CD4-positive, alpha-beta T cell treated with Interleukin-6 at 100 ng/mL for 8 hours (primary cell): Measurements from ENCODE around the gene EHBP1.

Source experiments
- DNase-seq: peaks from one replicate; pipeline ENCODE4 v3.0.0-alpha.2; 2020; ENCODE audit warnings: mixed read lengths, low spot score

Gene EHBP1

DNA sequence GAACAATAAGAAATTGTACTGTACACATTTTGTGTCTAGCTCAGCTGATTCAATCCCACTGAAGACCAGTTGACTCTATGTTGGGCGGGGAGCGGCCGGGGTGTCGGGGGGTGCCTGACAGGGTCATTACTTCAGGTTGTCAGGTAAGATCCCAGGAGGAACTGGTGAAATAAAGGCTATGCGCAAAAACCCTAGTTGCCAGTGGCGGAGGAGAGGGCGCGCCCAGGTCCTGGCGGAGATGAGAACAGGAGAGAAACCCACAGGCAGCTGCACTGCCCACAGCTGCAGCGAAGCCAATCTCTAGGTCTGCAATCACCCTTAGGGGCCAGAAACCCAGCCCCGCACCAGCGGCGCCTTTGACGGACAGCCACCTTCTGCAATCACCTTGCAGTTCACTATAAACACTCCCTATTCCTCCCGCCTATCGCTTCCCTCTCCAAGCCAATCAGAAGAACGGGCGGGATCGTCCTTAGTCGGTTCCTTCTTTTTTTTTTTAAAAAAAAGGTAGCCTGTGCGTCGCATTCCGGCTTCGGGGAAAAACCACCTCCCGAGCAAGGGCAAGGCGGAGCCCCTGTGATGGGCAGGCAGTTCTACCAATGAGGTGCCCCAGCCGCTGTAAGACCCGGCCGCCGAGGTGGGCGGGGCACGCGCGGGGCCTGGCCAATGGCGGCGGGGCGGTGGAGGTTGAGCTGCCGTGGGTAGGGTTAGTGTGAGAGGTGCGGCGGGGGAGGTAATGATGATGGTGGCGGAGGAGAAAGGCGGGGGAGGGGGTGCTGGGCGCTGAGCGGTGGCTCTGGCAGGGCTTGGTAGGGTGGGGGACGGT is at the start of gene EHBP1:
Gene EHBP1, plus strand, starts transcription at position 707 of the 823 bp plus-strand sequence. CDS start 1,479 bp downstream, outside the sequence.
- DNase-seq = peak; percentile 98

DNA sequence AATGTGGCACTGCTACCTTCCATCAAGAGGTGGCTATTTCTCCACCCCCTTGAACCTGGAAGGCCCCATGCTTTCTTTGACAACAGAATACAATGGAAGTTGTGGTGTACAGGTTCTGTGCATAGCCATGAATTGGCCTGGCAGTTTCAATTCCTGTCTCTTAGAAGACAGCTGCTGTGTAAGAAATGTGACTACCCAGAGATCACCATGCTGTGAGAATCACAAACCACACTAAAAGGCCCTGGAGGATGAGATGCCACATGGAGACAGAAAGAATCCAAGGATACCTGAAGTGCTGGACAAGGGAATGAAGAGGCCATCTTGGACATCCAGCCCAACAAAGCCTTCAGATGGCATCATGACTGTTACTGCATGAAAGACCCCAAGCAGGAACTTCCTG is 47.7 kb upstream of the EHBP1 start:
- no peak for DNase-seq

DNA sequence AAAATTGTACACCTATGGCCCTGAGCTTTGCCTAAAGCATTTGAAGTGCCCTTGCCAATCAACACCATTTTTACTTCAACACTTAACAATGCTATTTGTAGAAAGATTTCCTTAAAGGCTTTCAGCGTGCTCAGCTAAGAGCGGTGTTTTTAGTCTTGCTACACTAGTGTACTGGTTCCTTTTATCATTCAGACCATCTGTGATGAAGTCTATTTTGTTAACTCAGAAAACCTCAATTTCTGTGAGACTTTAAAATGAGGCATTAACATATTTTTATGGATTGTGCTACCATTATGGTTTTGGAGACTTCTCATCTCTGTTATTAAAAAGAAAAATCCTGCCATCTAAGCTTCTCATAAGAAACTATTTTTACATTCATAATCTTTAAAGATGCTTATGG is 46.6 kb upstream of the EHBP1 start:
- DNase-seq = no peak

DNA sequence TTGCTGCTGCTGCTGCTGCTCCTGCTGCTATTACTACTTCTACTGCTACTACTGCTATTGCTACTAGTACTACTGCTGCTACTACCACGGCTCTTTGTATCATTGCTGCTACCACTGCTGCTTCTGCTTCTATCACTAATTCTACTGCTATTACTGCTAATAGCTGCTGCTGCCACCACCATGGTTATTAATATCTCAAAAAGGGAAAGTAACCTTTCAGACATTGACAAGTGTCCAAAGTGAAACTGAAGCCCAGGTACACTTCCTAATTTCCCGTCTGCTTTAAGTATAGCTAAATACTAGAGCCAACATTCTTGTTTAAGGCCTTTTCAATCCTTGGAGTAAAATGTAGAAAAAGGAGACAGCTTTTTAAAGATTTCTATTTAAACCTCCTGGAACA is 45.4 kb upstream of the EHBP1 start:
- no peak for DNase-seq

DNA sequence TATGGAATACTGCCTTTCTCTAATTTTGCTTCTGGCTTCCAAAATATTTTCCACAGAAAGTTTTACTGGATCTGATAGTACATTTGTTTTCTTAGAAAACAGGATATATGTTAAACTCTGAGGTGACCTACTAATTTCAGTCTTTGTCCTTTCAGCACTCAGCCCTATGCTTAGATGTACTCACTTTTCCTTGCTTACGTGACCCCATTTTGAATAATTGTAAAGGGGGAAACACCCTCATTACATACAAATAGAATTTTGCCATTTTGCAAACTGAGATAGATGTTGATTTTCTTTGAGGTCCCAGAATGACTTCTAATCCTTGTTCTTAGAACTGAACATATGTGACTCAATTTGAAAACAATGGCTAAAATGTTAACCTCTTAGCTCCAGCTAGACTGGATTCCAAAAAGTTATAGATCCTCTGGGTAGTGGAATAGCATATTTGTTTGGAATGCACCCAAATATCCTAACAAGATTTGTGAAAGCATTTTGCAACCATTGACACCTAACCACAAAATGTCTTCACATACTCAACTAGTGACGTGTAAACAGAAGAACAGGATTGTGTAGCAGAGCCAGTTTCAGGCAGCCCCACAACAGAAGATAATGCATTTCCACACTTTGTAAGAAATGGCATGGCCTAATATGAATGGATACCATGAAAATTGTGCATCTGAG is 44.8 kb upstream of the EHBP1 start:
- DNase-seq = no peak

DNA sequence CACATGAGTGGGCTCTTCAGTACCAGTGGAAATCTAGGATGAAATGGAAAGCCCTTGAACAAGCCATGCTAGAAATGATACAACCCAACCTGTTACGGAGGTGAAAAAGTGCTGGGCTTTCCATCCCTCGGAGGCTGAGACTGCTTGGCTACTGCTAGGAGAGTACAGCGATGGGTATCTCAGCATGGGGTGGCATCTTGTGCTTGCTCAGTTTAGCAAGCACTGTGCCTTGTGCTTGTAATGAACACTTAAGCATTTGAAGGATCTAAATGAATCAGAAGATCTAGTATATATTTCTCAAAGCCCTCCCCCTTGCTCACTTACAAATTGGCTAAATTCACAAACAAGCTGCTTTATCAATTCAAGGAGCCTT is 44.3 kb upstream of the EHBP1 start:
- DNase-seq = no peak

DNA sequence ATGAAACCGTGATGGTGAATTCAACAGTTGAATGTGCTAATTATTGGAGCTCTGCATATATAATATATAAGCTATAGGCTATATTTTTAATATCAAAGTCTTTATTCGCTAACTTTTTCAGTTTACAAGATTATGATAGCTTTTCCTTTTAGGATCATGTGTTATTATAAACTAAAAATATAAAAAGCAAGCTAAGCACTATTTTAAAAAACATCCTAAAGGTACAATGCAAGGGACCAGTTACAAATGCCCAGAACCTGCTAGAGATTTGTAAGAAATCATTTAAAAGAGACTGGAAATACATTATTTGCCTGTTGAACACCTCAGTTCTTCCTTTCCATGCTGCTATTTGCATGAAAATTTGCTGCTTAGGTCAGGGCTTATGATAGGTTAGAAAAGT is 43.4 kb upstream of the EHBP1 start:
- DNase-seq = no peak

DNA sequence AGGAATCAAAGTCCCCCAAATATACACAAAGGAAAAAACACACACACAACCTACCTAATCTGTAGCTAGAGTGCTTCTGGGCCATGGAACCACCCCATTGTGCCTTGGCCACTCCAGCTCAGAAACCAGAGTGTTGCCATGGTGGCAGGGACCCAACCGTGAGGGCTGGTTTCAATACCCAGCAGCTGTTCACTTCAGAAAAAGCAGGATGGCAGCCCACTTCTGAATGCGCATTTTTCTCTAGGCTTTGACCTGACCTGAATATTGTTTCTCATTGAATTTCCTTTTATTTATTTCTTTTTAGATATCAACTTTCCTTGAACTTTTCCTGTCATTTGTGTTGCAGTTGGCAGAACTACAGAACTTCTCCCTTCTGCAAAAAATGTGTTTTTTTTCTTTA is 43.0 kb upstream of the EHBP1 start:
- DNase-seq = no peak

DNA sequence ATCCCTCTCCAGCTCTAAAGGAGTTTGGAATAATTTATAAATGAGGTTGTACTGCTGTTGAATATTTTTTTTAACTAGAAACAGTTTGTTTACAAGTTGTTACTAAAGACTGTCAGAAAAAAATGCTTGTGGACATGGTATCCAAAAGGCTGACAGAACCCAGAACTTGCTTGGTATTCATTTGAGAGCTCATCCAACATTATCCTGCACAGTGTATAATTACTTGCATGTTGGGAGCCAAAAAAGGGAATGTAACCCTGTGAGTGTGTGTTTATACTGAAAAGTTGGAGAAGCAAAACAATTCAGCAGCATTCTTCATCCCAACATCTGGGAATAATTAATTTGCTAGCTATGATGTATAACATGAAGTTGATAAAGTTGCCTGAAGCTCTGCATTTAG is 42.1 kb upstream of the EHBP1 start:
- no peak for DNase-seq

DNA sequence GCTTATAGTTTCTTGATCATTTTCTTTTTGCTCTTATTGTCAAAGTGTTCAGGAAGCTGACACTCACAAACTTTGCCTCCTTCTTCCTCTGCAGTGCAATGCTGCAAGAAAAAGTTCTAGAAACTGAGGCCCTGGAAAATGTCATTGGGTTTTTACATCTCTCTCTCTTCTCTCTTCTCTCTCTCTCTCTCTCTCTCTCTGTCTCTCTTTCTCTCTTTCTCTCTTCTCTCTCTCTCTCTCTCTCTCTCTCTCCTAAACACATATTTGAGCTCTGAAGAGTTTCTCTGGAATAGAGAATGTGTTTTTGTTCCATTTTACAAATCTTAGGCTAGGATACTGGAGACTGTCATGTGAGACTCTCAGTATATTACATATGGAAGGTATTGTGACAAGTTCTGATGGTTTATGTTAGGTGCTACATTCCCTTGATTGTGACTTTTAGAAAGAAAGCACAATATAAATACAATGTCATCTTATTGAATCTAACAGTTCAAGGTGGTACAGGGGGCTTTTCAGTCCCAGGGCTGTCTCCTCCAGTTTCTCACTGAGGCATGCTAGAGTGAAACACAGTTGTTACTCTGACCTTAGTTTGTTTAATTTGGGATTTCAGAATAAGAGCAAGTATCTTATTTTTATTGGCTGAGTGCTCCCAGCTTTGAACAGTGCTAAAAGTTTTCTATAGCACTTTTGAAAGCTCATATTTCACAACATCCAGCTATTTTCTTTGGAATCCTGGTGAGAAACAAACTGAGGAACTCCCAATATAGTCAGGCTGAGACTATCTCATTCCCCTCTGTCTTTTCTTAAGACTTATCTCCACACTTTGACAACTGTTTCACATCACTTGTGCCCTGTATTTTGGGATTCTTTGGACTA is 41.4 kb upstream of the EHBP1 start:
- no peak for DNase-seq

DNA sequence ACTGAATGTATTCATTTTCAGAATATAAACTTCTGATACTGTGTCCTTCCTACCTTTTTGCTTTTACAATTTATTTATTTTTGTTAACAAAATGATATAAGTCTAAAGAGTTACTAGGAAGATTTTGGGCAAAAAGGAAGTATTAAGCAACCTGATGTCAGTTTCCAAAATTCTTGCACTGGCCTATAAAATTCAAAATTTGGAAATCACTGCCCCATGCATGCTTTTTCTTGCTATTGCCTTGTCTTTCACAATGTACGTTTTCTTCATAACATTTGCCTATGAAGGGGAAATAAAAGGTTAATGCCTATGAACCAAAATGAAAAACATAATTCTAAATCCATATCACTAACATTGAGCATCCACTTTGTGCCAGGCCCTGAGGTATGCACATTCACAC is 40.1 kb upstream of the EHBP1 start:
- DNase-seq = no peak

DNA sequence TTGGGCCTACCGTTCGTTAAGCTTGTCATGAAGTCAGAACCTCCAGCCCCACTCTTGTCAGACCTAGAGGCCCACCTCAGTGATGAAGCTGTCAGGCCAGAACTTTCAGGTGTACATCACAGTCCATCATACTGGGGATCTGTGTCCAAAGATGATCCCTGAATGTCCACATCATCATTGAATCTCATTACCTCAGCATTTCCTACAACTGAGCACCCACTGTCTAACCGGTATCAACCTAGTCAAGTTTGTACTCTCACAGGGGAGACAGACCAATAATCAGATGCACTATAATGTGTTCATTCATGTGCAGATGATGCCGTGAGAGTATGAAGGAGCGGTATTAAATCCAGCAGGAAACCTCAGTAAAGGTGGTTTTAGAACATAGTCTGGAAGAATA is 36.3 kb upstream of the EHBP1 start:
- DNase-seq = no peak

DNA sequence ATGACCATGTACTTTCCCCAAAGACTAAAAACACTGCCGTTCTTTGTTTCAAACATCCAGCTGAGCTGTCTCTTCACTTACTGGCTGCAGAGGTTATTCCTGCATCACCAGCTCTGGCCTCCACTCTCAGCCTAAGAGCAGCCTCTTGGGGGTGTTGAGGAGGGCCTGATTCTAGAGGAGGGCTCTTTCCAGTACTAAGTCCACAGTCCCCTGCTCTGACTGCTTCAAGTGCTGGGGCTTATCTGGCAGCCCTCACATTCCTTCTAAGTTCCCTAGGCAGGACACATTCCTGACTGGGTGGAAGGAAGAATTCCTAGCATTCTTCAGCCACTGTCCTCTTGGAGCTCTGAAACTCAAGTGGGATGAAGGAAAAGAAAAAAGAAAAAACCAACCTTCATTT is 32.9 kb upstream of the EHBP1 start:
- DNase-seq = no peak

DNA sequence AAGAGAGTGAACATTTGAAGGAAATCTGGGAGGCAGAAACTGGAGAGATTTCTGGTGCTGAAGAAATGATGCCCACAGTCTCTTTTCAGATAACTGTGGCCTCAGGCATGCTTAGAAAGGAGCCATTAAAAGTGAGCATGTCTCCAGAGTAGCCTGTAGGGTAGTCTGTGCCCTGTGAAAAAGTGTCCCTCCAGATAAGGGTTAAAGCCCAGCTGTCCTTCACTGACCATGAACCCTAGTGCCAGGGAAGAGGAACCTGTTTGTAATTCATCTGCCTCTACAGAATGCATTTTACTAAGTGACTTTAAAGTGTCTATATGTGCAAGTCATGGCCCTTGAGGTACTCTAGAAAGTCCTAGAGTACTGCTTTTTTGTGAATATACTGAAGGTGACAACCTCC is 30.5 kb upstream of the EHBP1 start:
- DNase-seq = no peak

DNA sequence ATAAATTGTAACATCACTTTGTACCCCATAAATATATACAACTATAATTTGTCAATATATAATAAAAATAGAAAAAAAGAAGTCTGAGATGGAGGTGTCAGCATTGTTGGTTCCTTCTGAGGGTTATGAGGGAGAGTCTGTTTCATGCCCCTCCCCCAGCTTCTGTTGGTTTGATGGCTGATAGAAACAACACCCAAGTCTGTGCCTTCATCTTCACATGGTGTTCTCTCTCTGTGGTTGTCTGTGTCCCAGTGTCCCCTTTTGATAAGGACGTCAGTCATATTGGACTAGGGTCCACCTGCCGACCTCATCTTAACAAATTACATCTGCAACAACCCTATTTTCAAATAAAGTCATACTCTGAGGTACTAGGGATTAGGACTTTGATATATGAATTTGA is 20.3 kb upstream of the EHBP1 start:
- no peak for DNase-seq

DNA sequence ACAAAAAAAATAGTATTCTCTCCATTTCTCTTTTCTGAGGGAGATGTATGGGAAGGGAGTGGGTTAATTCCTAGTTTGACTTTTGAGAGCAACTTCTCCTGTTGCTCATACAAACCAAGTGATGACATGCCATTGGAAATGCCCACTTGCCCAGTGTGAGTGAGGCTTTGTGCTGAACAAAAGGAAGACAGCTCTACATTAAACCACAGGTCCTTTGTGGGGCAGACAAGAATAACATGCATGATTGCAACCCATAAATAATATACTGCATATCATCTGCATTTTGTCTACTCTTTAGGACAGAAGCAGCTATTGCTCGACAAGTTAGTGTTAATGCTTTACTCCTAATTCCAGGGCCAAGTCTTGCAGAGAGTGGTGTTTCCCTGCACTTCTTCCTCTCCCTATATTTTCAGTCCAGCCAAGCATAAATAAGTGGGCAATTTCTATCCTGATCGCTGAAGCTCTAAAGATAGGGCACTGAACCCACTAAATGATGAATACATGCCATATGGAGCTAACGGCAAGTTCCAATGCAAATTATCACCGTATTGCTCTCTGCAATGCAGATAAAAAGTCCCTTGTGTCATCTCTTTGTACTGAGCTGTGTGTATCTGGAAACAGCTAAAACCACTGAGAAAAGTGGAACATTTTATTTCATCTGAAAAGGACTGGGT is 19.4 kb upstream of the EHBP1 start:
- DNase-seq = no peak

DNA sequence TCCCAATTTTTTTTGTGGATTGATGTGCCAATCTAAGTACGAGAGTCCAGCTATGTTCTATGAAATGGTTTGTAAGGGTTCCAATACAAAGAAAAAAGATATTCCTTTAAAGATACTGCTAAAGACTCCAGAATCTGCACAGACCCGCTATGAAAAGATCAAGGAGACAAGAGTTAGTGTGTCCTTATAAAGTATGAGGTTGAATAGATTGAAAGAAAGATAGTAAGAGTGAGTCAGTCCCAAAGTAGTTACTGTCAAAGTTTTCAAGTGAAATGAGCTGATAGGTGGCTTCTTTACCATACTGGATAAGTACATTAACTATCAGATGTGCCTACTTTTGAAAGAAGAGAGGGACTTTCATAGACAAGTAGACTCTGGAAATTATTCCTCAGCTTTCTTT is 17.9 kb upstream of the EHBP1 start:
- DNase-seq = no peak

DNA sequence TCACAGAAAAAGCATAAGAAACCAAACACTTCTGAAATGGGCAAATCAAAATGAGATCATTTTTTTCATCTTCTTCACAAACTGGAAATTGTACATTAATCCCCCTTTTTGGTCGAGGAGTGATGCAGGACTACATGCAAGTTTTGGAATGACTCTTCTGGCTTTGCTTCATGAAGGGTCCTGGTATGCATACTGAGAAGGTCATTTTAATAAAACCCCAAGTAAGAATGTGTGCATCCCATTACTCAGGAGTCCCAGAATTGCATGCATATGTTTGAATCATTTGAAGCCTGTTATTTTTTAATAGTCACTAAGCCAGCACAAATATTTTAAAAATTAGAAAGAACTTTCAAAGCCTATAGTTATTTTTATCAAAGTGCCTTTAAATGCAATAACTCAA is 16.7 kb upstream of the EHBP1 start:
- DNase-seq = no peak

DNA sequence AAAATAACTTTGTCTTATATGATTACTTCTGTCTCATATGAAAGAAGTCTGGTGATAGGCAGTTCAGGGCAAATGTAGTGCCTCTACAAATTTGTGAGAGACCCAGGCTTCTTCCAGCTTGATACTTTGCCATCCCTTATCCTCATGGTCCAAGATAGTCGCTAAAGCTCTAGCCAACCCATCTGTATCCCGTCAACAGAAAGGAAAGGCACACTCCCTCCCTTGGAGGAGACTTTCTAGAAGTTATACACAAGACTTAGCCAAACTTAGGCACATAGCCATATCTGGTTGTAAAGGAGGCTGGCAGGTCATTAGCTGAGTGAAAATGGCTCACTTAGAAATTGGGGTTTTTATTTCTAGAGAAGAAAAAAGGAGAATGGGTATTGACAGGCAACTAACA is 14.3 kb upstream of the EHBP1 start:
- DNase-seq = no peak

DNA sequence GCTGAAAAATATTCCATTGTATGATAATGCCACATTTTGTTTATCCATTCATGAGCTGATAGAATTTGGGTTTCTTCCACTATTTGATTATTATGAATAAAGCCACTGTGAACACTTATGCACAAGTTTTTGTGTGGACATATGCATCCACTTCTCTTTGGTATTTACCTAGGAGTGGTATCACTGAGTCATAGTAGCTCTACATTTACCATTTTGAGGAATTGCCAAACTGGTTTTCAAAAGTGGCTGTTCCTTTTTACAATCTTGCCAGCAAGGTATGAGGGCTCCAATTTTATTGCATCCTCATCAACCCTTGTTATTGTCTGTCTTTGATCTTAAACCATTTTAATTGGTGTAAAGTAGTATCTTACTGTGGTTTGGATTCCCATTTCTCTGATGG is 13.3 kb upstream of the EHBP1 start:
- no peak for DNase-seq

DNA sequence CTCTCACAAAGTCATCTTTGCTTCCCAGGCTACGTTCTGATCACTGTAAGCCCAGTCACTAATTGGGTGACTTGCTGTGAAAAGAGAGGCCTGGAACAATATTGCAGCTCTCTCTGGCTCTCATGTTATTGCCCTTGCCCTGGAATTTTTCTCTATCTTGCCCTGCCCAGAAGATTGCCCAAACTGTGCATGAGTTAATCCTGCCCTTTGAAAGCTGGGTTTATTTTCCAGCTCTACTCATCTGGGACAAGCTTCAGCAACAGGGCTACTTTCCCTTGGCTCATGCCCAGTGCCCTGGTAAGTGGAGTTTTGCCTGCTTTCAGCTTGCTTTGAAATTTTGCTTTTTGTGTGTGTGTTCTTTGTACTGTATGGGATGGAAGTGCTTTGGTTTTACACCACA is 6.9 kb upstream of the EHBP1 start:
- no peak for DNase-seq

DNA sequence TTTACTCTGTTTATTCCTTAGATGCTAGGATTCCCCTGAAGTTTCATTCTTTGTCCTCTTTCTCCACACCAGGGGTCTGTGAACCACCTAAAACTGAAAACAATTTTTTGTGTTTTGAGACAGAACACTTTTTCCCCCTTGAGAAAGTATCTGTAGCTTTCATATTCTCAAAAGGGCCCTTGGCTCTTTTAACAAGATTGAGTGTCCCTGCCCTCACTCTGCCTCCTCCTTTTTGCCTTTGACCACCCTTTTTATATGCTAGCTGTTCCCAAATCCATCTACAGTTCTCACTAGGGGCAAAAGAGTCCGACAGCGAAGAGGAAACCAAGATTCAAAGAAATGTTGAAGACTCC is 883 bp upstream of the EHBP1 start:
- no peak for DNase-seq
